CD4-positive, alpha-beta T cell treated with Interferon alpha-2 for 1 hour (primary cell): Measurements from ENCODE around the gene PRR29.

Source experiments
- DNase-seq, 2 donors: peaks; one replicate each; pipeline ENCODE4 v3.0.0-alpha.2; 2020 to 2022

The PRR29 gene

GRCh38 chr17:64016974-64017373 lies 18.8 kb downstream of the PRR29 start:
- no peak for DNase-seq

- DNase-seq = peak in 1 of 2 donors; percentile 60
Measured at GRCh38 chr17:64017381-64017980, 19.3 kb downstream of the PRR29 start.

- peak in 1 of 2 donors; percentile 55 for DNase-seq
Measured at GRCh38 chr17:64019551-64019961, 21.4 kb downstream of the PRR29 start.

GRCh38 chr17:64020056-64020766 lies 22.1 kb downstream of the PRR29 start, which contains the start of gene ICAM2:
Gene ICAM2 (minus strand): TSS chr17:64020633. CDS start chr17:64006691, 13,942 bp downstream.
- peak; percentile 96 for DNase-seq

GRCh38 chr17:64022611-64023063 lies 24.5 kb downstream of the PRR29 start:
- no peak for DNase-seq

GRCh38 chr17:64024215-64024654 lies 26.1 kb downstream of the PRR29 start:
- DNase-seq = no peak

- DNase-seq = peak; percentile 75 to 91
Measured at GRCh38 chr17:64024781-64025731, 26.9 kb downstream of the PRR29 start.

GRCh38 chr17:64025732-64026294 lies 27.7 kb downstream of the PRR29 start:
- DNase-seq = peak; percentile 95 to 96

- peak; percentile 75 to 84 for DNase-seq
Measured at GRCh38 chr17:64028874-64029464, 30.8 kb downstream of the PRR29 start.

GRCh38 chr17:64032081-64032480 lies 33.9 kb downstream of the PRR29 start:
- no peak for DNase-seq

GRCh38 chr17:64036198-64036922 lies 38.2 kb downstream of the PRR29 start:
- DNase-seq = no peak

GRCh38 chr17:64037180-64037579 lies 39.0 kb downstream of the PRR29 start:
- DNase-seq = no peak

GRCh38 chr17:64037802-64038201 lies 39.7 kb downstream of the PRR29 start:
- DNase-seq = no peak

- no peak for DNase-seq
Measured at GRCh38 chr17:64038331-64039105, 40.4 kb downstream of the PRR29 start.

- no peak for DNase-seq
Measured at GRCh38 chr17:64039106-64039400, 40.9 kb downstream of the PRR29 start.

GRCh38 chr17:64040206-64040605 lies 42.1 kb downstream of the PRR29 start:
- DNase-seq = no peak

- no peak for DNase-seq
Measured at GRCh38 chr17:64041912-64042311, 43.8 kb downstream of the PRR29 start.

GRCh38 chr17:64042700-64043485 lies 44.7 kb downstream of the PRR29 start:
- DNase-seq = no peak

- no peak for DNase-seq
Measured at GRCh38 chr17:64045176-64045575, 47.0 kb downstream of the PRR29 start.

- DNase-seq = no peak
Measured at GRCh38 chr17:64048805-64049204, 50.7 kb downstream of the PRR29 start.
